Measurements from ENCODE around the gene F11R. TPM values are rescaled to one million over a fixed set of nuclear protein-coding genes. Genes with fewer than 3 reads are reported as not detected.

The F11R gene
- total and polyA plus RNA-seq, 2 donors (not counting 3 experiments of a cell fraction or from before 2014, with no cell fraction given) = 97.0 to 124 TPM

DNA sequence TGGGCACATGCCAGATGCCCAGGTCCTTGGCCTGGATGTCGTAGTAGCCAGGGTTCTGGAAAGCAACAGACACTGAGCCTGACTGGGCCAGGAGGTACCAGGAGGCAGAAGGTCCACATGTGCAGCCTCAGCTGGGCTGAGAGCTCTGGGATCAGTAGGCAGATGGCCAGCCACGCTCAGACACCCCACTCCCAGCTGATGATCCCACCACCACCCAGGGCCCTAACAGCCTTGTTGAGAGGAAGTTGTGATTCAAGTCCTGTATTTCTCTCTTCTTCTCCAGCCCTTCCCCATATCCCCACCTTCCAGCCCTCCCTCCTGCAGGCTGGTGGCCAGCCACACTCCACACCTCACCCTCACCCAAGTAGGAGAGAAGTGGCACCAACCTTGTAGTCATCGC lies 70.3 kb downstream of the F11R start:
- Histone ChIP-seq H3K9me1 (replicated peaks; ENCODE audit: control insufficient read depth, extremely low read depth, insufficient read depth, low read length) (no peaks in the 10 kb centered on the region), H3K9me3 (replicated peaks; ENCODE audit: control insufficient read depth, insufficient read depth, low read length) (no peaks in the 10 kb centered on the region), H3K4me3 (replicated peaks in 1 of 3; ENCODE audit: insufficient read depth in 1 of 3, low read depth in 1 of 3, low read length in 3 of 3) (no peak overlapping the region), H3K4me2 (ENCODE audit: insufficient read depth, low read length) (no peak overlapping the region), H4K20me1 (replicated peaks; ENCODE audit: control insufficient read depth, extremely low read depth, insufficient read depth, low read length) (no peaks in the 10 kb centered on the region), H3K36me3 (ENCODE audit: control insufficient read depth in 2 of 2, extremely low read depth in 1 of 2, insufficient read depth in 2 of 2, low read length in 2 of 2) (no peaks in the 10 kb centered on the region), H2AFZ (ENCODE audit: low read depth, low read length) (no peak overlapping the region), H3K79me2 (ENCODE audit: control insufficient read depth, insufficient read depth, low read length) (no peaks in the 10 kb centered on the region), H3K4me1 (ENCODE audit: control insufficient read depth, extremely low read depth, insufficient read depth, low read length) (no peaks in the 10 kb centered on the region), H3K9ac (replicated peaks; ENCODE audit: extremely low read depth, insufficient read depth, low read length) (no peak overlapping the region), H3K27ac (ENCODE audit: insufficient read depth, low read depth, low read length) (no peak overlapping the region), H3K27me3 (ENCODE audit: control insufficient read depth in 2 of 2, insufficient read depth in 2 of 2, low read length in 2 of 2) (peaks cover 4 to 10% of the 10 kb centered on the region in 2 experiments)
- no TSS peak for BruUV-seq (replicated peaks)
- FAIRE-seq (no peak), DNase-seq (ENCODE audit: low read depth, low spot score) (no peak)
- ChIA-PET POLR2A (no interaction called here), CTCF (interaction anchor here (0.6 to 4.8 kb wide), 13 partner anchors 9 to 431 kb away, joined by 3 to 57 read pairs (median 4); partner anchors contain the start of gene F11R)
- dilution Hi-C loops (cut with MboI; ENCODE audit: extremely low pct_ligation_motif_present, low sequenced_read_pairs) = no loop called here
- intact Hi-C loops (cut with micrococcal nuclease) = loop anchor here (1.0 to 2.0 kb wide), 2 partner anchors 115 to 224 kb away; no protein-coding TSS in a partner anchor
- TF ChIP-seq, protein P1, sequence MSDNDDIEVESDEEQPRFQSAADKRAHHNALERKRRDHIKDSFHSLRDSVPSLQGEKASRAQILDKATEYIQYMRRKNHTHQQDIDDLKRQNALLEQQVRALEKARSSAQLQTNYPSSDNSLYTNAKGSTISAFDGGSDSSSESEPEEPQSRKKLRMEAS (IDR thresholded peaks at IDR 0.05; ENCODE audit: insufficient read depth, insufficient read length) = no peak
- TF ChIP-seq POLR2A (IDR thresholded peaks at IDR 0.05; ENCODE audit: low read depth, low read length) = no peak

DNA sequence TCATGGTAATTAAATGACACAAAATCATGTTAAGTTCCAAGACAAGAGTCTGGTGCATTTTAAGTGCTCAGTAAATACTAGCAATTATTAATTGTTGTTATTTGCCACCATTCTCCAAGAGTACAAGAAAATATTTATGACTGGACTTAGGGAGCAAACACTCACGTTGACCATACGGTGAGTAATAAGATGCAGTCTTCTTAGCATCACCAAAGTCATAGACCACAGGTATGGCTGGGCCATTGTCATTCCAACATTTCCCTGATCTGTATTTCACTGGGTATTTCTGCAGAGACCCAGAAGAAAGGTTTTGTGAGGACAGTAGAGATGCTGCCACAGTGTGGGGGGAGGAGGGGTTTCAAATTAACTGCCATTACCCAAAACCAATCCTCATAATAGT lies 71.1 kb downstream of the F11R start:
- no peaks in the 10 kb centered on the region for H3K9me1 ChIP-seq (replicated peaks; ENCODE audit: control insufficient read depth, extremely low read depth, insufficient read depth, low read length)
- H3K79me2 ChIP-seq (ENCODE audit: control insufficient read depth, insufficient read depth, low read length) = no peaks in the 10 kb centered on the region
- H3K4me2 ChIP-seq (ENCODE audit: insufficient read depth, low read length) = no peak overlapping the region
- DNase-seq (ENCODE audit: low read depth, low spot score) = no peak
- no peak overlapping the region for H3K4me3 ChIP-seq (replicated peaks in 1 of 3; ENCODE audit: insufficient read depth in 1 of 3, low read depth in 1 of 3, low read length in 3 of 3)
- no peaks in the 10 kb centered on the region for H3K4me1 ChIP-seq (ENCODE audit: control insufficient read depth, extremely low read depth, insufficient read depth, low read length)
- no peaks in the 10 kb centered on the region for H3K36me3 ChIP-seq (ENCODE audit: control insufficient read depth in 2 of 2, extremely low read depth in 1 of 2, insufficient read depth in 2 of 2, low read length in 2 of 2)
- POLR2A ChIA-PET = no interaction called here
- peaks cover 4 to 10% of the 10 kb centered on the region in 2 experiments for H3K27me3 ChIP-seq (ENCODE audit: control insufficient read depth in 2 of 2, insufficient read depth in 2 of 2, low read length in 2 of 2)
- intact Hi-C loops (cut with micrococcal nuclease) = loop anchor here (2.0 kb wide), 1 partner anchor 223 kb away; no protein-coding TSS in a partner anchor
- H2AFZ ChIP-seq (ENCODE audit: low read depth, low read length) = no peak overlapping the region
- no TSS peak for BruUV-seq (replicated peaks)
- no peaks in the 10 kb centered on the region for H3K9me3 ChIP-seq (replicated peaks; ENCODE audit: control insufficient read depth, insufficient read depth, low read length)
- dilution Hi-C loops (cut with MboI; ENCODE audit: extremely low pct_ligation_motif_present, low sequenced_read_pairs) = no loop called here
- H3K9ac ChIP-seq (replicated peaks; ENCODE audit: extremely low read depth, insufficient read depth, low read length) = no peak overlapping the region
- FAIRE-seq = no peak
- CTCF ChIA-PET = interaction anchor here (3.7 kb wide), 1 partner anchor 114 kb away, joined by 57 read pairs; no protein-coding TSS in a partner anchor
- TF ChIP-seq JUN (IDR thresholded peaks at IDR 0.05; ENCODE audit: borderline replicate concordance, insufficient read depth, insufficient read length, low read depth) = no peak
- TF ChIP-seq EZH2 (IDR thresholded peaks at IDR 0.05; ENCODE audit: borderline replicate concordance, low read depth, low read length, severe bottlenecking) = no peak
- TF ChIP-seq POLR2AphosphoS5 (IDR thresholded peaks at IDR 0.05; ENCODE audit: insufficient read depth, low read depth, low read length) = no peak
- TF ChIP-seq, protein P1 (IDR thresholded peaks at IDR 0.05; ENCODE audit: insufficient read depth, insufficient read length) = no peak
- no peak for TF ChIP-seq MYC (IDR thresholded peaks at IDR 0.05; ENCODE audit: low read depth, low read length)
- TF ChIP-seq POLR2A (IDR thresholded peaks at IDR 0.05; ENCODE audit: low read depth, low read length) = no peak
- TF ChIP-seq FOS (IDR thresholded peaks at IDR 0.05; ENCODE audit: borderline replicate concordance, insufficient read depth, low read length) = no peak
- TF ChIP-seq, protein P2, sequence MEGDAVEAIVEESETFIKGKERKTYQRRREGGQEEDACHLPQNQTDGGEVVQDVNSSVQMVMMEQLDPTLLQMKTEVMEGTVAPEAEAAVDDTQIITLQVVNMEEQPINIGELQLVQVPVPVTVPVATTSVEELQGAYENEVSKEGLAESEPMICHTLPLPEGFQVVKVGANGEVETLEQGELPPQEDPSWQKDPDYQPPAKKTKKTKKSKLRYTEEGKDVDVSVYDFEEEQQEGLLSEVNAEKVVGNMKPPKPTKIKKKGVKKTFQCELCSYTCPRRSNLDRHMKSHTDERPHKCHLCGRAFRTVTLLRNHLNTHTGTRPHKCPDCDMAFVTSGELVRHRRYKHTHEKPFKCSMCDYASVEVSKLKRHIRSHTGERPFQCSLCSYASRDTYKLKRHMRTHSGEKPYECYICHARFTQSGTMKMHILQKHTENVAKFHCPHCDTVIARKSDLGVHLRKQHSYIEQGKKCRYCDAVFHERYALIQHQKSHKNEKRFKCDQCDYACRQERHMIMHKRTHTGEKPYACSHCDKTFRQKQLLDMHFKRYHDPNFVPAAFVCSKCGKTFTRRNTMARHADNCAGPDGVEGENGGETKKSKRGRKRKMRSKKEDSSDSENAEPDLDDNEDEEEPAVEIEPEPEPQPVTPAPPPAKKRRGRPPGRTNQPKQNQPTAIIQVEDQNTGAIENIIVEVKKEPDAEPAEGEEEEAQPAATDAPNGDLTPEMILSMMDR (IDR thresholded peaks at IDR 0.05; ENCODE audit: extremely low read depth in 1 of 2, insufficient read depth in 1 of 2, low read depth in 1 of 2, low read length in 2 of 2) = no peak
- no peak for TF ChIP-seq GATA2 (IDR thresholded peaks at IDR 0.05; ENCODE audit: insufficient read depth, insufficient read length, low read depth, low read length)
- no peaks in the 10 kb centered on the region for H4K20me1 ChIP-seq (replicated peaks; ENCODE audit: control insufficient read depth, extremely low read depth, insufficient read depth, low read length)
- H3K27ac ChIP-seq (ENCODE audit: insufficient read depth, low read depth, low read length) = no peak overlapping the region
